Testis (tissue), 3 donors: ENCODE data around the gene RABGGTA. TPM values are rescaled to one million over a fixed set of nuclear protein-coding genes. Genes with fewer than 3 reads are reported as not detected.

Source experiments
- DNase-seq: peaks from one replicate; pipeline ENCODE4 v3.0.0-alpha.2; 2019
- H3K27ac ChIP-seq, 2 donors: fragments of 200-600 bp; sonication (generic); one replicate each; pipeline ENCODE4 v1.5.1; 2019
- H3K27me3 ChIP-seq: fragments of 200-600 bp; sonication (generic); one replicate; pipeline ENCODE4 v1.5.1; 2019
- H3K36me3 ChIP-seq: fragments of 200-600 bp; sonication (generic); one replicate; pipeline ENCODE4 v1.5.1; 2017; ENCODE audit warnings: low read depth; ENCODE audit errors: missing control alignments
- H3K4me1 ChIP-seq: fragments of 200-600 bp; sonication (generic); one replicate; pipeline ENCODE4 v1.5.1; 2019
- H3K4me3 ChIP-seq, 2 donors: fragments of 200-600 bp; sonication (generic); one replicate each; pipeline ENCODE4 v1.5.1; 2017 to 2019
- H3K9me3 ChIP-seq: fragments of 200-600 bp; sonication (generic); one replicate; pipeline ENCODE4 v1.5.1; 2017
- POLR2A ChIP-seq: fragments of 450-650 bp; IDR thresholded peaks from one replicate; pipeline ENCODE4 v1.6.1; 2017; ENCODE audit warnings: antibody characterized with exemption, mild to moderate bottlenecking, moderate library complexity
- WGBS, 2 donors: methylation state at CpG; one replicate each; pipeline ENCODE4 v1.1.5; 2018; 5-methylcytosine and 5-hydroxymethylcytosine counted together
- intact Hi-C: fragments of 100-400 bp; cut with DNase I; formaldehyde crosslinking; loops from one replicate; pipeline ENCODE4 v1.15.1; 2023; ENCODE audit warnings: low total_unique reads
- polyA plus RNA-seq: library from polyadenylated mRNA; stranded (reverse); fragments of 350-450 nt; fragmentation: Illumina TruSeq; extraction: RNeasy Lipid Tissue Mini Kit (QIAGEN cat#74804); gene quantifications from one replicate; pipeline ENCODE4 v1.2.3, GENCODE V29; 2014; ENCODE audit warnings: low read depth, low replicate concordance; ENCODE audit not compliant: insufficient read depth
- total RNA-seq, 2 donors: library from RNA; depleted of rRNA; stranded (reverse); fragments of >200 nt; gene quantifications; one replicate each; pipeline ENCODE4 v1.2.3, GENCODE V29; 2016
- TF ChIP-seq, protein P1 (sequence below), 3 experiments: fragments of 450-650 bp in 2 of 3; fragments of 200-600 bp in 1 of 3; sonication (generic) in 1 of 3; IDR thresholded peaks; one replicate each; pipeline ENCODE4 v1.5.1; 2016 to 2019; ENCODE audit warnings: antibody characterized with exemption in 3 of 3, mild to moderate bottlenecking in 2 of 3, moderate library complexity in 1 of 3

RABGGTA gene
- total and polyA plus RNA-seq, 3 donors from 2014 or later = 33.5 to 90.2 (median 70.9) TPM

DNA sequence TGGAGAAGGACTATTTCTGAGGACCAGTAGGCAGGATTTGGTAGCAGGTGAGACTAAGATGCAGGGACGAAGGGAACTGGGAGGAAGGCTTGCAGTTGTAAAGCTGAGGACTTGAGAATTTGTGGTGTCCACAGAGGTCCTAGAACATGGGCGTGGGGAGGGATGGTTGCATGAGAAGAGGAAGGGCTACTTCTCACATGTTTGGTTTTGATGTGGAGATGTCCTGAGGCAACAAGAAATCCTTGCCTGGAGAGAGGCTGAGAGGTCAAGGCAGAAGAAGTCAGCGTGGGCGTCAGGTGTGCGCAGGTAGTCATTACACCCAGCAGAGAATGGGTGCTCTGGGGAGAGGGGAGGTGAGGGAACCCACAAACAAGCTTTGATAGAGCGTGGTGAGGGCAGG, 5.7 kb upstream of the RABGGTA start:
- WGBS, 2 donors = 88 to 90% methylated on average over 6 of the region's 6 CpGs
- no peak overlapping the region for H3K4me3 ChIP-seq
- TF ChIP-seq POLR2A = no peak
- TF ChIP-seq, protein P1, sequence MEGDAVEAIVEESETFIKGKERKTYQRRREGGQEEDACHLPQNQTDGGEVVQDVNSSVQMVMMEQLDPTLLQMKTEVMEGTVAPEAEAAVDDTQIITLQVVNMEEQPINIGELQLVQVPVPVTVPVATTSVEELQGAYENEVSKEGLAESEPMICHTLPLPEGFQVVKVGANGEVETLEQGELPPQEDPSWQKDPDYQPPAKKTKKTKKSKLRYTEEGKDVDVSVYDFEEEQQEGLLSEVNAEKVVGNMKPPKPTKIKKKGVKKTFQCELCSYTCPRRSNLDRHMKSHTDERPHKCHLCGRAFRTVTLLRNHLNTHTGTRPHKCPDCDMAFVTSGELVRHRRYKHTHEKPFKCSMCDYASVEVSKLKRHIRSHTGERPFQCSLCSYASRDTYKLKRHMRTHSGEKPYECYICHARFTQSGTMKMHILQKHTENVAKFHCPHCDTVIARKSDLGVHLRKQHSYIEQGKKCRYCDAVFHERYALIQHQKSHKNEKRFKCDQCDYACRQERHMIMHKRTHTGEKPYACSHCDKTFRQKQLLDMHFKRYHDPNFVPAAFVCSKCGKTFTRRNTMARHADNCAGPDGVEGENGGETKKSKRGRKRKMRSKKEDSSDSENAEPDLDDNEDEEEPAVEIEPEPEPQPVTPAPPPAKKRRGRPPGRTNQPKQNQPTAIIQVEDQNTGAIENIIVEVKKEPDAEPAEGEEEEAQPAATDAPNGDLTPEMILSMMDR (IDR thresholded peaks at IDR 0.05) = no peak
- no peaks in the 10 kb centered on the region for H3K9me3 ChIP-seq
- no peaks in the 10 kb centered on the region for H3K4me1 ChIP-seq
- no peak overlapping the region for H3K27ac ChIP-seq
- intact Hi-C loops = no loop called here
- H3K27me3 ChIP-seq = no peaks in the 10 kb centered on the region
- H3K36me3 ChIP-seq = no peaks in the 10 kb centered on the region
- no peak for DNase-seq

DNA sequence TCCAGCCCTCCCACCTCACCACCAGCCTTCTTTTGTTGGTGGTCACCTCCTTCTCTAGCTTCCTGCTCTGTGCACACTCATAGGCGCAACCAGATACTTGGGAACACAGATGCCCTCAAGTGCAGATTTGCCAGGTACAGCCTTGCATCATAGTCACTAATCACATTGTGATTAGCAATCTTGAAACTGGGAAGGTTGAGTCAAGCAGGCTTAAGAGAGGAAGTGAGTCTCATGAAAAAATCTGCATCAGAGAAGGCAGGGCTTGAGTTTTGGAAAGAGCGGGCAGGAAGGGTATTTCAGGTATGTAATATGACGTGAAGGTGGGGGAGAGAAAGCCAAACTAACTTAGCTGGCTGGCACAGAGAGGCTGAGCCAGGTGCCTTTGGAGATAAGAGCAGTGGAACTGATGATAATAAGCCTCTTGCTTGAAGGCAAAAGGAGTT, 2.7 kb upstream of the RABGGTA start:
- H3K36me3 ChIP-seq = no peaks in the 10 kb centered on the region
- WGBS, 2 donors = 84 to 86% methylated on average over 3 of the region's 3 CpGs
- H3K9me3 ChIP-seq = no peaks in the 10 kb centered on the region
- TF ChIP-seq POLR2A = no peak
- TF ChIP-seq, protein P1 (IDR thresholded peaks at IDR 0.05) = no peak
- no peaks in the 10 kb centered on the region for H3K27me3 ChIP-seq
- H3K27ac ChIP-seq = no peak overlapping the region
- intact Hi-C loops = no loop called here
- H3K4me3 ChIP-seq = no peak overlapping the region
- H3K4me1 ChIP-seq = peaks cover 7% of the 10 kb centered on the region
- DNase-seq = no peak

- H3K4me3 ChIP-seq = no peak overlapping the region
- no peaks in the 10 kb centered on the region for H3K27me3 ChIP-seq
- DNase-seq = no peak
- H3K27ac ChIP-seq = no peak overlapping the region
- H3K9me3 ChIP-seq = no peaks in the 10 kb centered on the region
- H3K4me1 ChIP-seq = peaks cover 7% of the 10 kb centered on the region
- TF ChIP-seq POLR2A = no peak
- H3K36me3 ChIP-seq = no peaks in the 10 kb centered on the region
- intact Hi-C loops = no loop called here
- 80 to 96% methylated on average over 3 of the region's 3 CpGs for WGBS, 2 donors
These were observed 2.1 kb upstream of the RABGGTA start for GRCh38 chr14:24273422-24273998.

GRCh38 chr14:24272467-24272866, 1.1 kb upstream of the RABGGTA start:
- TF ChIP-seq, protein P1 (IDR thresholded peaks at IDR 0.05) = no peak
- no peak for TF ChIP-seq POLR2A
- no peaks in the 10 kb centered on the region for H3K36me3 ChIP-seq
- no peak overlapping the region for H3K4me3 ChIP-seq
- 67 to 79% methylated on average over 2 of the region's 2 CpGs for WGBS, 2 donors
- H3K27ac ChIP-seq = no peak overlapping the region
- intact Hi-C loops = no loop called here
- H3K27me3 ChIP-seq = no peaks in the 10 kb centered on the region
- peaks cover 7% of the 10 kb centered on the region for H3K4me1 ChIP-seq
- no peak for DNase-seq
- no peaks in the 10 kb centered on the region for H3K9me3 ChIP-seq

- peak overlapping the region; percentile 83 to 89 for H3K4me3 ChIP-seq
- no peaks in the 10 kb centered on the region for H3K36me3 ChIP-seq
- TF ChIP-seq, protein P1 (IDR thresholded peaks at IDR 0.05) = no peak
- TF ChIP-seq POLR2A = no peak
- no peak for DNase-seq
- H3K27me3 ChIP-seq = no peaks in the 10 kb centered on the region
- peaks cover 7% of the 10 kb centered on the region for H3K4me1 ChIP-seq
- H3K9me3 ChIP-seq = no peaks in the 10 kb centered on the region
- H3K27ac ChIP-seq = peak overlapping the region; percentile 91 to 95
- WGBS, 2 donors = 17 to 19% methylated on average over 3 of the region's 3 CpGs
- intact Hi-C loops = no loop called here
These were observed 452 bp upstream of the RABGGTA start for GRCh38 chr14:24271834-24272263.
